ENCODE data around the gene COQ10B.
"Not testable (repeated sequence)": the region's sequence is repeated elsewhere in the genome, so short reads cannot be mapped to it uniquely, and the experiment has no call there.

Gene COQ10B

GRCh38 chr2:197452754-197453122 is 614 bp upstream of the COQ10B start:
- no peak for DNase-seq

GRCh38 chr2:197453914-197454398 is 604 bp downstream of the COQ10B start:
- no peak for DNase-seq

DNA sequence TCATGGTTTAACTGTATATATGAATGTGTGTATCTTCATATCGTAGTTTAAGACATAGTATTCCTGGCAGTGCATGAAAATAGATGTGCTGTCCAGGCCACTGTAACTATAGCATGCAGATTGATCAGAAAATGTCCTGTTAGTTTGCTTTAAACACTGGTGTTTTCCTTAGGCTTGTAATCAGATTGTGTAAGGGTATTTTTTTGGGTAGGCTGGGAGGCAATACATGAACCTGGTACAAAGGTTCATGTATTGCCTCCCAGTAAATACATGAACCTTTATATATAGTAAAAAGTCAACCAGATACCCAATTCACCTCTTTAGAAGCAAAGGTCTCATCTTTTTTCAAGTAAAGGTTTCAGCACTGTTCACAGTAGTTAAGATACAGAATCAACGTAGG is 1.6 kb downstream of the COQ10B start:
- DNase-seq = no peak

- DNase-seq = no peak
Measured at GRCh38 chr2:197455428-197455827, 2.1 kb downstream of the COQ10B start.

- no peak for DNase-seq
Measured at GRCh38 chr2:197460649-197461048, 7.3 kb downstream of the COQ10B start.

- no peak for DNase-seq
Measured at GRCh38 chr2:197461057-197461456, 7.7 kb downstream of the COQ10B start.

DNA sequence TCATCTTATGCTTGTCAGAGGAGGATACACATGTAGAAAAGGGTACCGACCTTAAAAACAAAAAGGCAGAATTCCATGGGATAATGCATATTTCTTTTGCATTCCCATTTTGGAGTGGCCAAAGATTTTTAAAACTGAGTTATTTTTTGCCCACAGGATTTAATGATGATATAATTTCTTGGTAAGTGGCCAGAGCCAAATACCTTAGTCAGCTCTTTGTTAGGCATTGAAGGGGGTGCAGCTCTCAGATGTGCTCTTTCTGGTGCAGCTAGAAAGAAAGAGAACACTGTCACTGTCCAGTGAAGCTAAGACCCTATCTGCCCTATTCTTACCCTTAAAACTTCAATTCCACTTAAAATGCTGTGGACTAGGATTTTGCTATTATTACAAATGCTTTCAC is 10.8 kb downstream of the COQ10B start:
- DNase-seq = no peak

DNA sequence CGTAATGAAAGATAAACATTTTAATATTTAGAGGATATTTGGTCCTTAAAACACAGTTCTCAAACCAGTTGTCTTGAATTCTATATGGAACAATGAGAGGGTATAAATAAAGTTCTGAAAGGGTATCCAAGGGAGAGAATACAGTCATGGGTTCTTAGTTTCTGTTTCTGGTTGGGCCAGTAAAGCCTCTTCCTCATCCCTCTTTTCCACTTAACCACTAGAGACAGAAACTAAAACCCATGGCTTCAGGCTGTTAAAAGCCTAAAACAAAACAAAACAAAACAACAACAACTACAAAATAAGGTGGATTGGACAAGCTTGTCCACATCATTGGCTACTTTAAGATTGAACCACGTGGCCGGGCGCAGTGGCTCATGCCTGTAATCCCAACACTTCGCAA is 18.8 kb downstream of the COQ10B start:
- DNase-seq = no peak

GRCh38 chr2:197477797-197478196 is 24.4 kb downstream of the COQ10B start:
- DNase-seq = no peak

GRCh38 chr2:197480165-197481036 is 27.0 kb downstream of the COQ10B start:
- no peak for DNase-seq

- not testable (repeated sequence) for DNase-seq
Measured at GRCh38 chr2:197484248-197484647, 30.9 kb downstream of the COQ10B start.

- DNase-seq = no peak
Measured at GRCh38 chr2:197486175-197486574, 32.8 kb downstream of the COQ10B start.

DNA sequence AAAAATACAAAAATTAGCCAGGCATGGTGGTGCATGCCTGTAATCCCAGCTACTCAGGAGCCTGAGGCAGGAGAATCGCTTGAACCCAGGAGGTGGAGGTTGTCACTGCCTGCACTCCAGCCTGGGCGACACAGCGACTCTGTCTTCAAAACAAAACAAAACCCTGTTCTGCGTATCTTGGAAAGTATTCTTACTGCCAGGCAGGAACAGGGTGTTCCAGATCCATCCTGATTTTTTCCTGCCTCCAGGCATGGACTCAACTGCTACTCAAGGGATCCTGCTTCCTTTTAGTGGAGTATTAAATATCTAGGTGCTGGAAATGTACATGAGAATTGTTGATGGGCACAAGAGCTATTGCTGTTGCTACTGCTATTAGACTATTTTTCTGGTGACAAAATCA is 34.0 kb downstream of the COQ10B start:
- DNase-seq = no peak

DNA sequence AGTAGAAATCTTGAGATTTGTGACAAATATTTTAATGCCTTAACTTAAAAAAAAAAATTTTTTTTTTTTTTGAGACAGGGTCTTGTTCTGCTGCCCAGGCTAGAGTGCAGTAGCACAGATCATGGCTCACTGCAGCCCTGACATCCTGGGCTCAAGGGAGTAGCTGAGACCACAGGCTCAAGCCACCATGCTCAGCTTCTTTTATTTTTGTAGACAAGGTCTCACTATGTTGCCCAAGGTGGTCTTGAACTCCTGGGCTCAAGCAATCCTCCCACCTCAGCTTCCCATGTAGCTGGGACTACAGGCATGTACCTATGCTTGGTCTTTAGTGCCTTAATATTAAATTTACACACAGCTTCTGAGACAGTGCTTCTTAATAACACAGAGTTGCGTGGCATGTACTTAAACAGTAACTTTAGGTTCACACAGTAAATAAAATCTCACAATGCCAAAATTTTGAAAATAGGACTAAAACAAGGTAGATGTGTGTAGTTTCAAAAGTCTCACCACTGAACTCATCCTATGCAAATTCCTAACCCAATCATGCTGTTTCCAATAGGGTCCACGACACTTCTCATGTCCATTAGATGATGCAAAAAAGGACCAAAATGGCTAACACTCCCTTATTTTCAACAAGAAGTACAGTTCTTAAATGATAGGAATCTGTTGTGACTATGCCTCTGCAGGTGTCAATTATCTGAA is 42.2 kb downstream of the COQ10B start:
- no peak for DNase-seq

- DNase-seq = no peak
Measured at GRCh38 chr2:197496695-197497094, 43.3 kb downstream of the COQ10B start.

- no peak for DNase-seq
Measured at GRCh38 chr2:197497326-197497725, 44.0 kb downstream of the COQ10B start.

GRCh38 chr2:197498235-197498936 is 45.0 kb downstream of the COQ10B start:
- no peak for DNase-seq

- peak; percentile 6 for DNase-seq
Measured at GRCh38 chr2:197498937-197499593, 45.7 kb downstream of the COQ10B start.

DNA sequence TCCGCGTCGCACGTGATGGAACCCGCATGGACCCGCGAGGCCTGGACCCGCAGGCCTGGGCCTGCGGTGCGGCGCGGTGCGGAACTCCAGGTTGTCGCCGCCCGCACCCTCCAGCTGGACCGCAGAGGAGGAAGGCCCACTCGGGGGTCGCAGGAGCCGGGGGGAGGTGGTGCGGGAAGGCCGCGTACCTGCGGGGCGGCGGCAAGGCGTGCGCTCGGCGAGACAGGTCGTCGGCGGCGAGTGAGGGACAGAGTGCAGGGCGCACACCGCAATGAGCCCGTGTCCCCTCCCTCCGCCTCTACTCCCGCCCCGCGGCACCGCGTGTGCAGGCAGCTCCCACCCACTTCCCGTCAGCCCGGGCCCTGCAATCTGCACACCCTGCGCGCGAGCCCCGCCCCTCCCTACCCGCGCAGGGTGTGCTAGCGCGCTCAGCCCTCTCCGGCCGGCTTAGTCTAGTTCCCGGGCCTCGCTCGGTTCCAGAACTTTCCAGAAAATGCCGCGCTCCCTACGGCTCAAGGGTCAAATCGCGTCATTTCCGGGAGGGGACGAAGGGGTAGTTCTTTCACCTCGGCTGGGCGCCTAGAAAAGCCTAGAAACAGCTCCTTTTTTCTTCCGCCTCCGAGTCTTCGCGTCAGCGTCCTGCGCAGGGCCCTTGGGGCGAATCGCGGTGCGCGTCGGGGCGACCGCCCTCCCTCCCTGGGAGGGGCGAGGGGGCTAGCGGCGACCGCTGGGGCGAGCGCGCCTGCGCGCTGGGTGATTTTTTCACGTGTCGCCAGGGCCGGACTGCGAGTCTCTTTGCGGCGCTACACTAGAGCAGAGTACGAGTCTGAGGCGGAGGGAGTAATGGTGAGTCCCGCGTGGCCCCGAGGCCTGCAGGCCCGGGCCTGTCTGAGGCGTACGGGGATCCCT is 46.5 kb downstream of the COQ10B start, which contains the start of the genes HSPD1 and HSPE1:
TSS of gene HSPD1 (minus strand) at position 247 of the 909 bp plus-strand sequence. CDS start 992 bp downstream, outside the sequence.
TSS of gene HSPE1 (plus strand) at position 786 of the 909 bp plus-strand sequence. CDS start at position 844, 58 bp downstream.
- peak; percentile 100 for DNase-seq

DNA sequence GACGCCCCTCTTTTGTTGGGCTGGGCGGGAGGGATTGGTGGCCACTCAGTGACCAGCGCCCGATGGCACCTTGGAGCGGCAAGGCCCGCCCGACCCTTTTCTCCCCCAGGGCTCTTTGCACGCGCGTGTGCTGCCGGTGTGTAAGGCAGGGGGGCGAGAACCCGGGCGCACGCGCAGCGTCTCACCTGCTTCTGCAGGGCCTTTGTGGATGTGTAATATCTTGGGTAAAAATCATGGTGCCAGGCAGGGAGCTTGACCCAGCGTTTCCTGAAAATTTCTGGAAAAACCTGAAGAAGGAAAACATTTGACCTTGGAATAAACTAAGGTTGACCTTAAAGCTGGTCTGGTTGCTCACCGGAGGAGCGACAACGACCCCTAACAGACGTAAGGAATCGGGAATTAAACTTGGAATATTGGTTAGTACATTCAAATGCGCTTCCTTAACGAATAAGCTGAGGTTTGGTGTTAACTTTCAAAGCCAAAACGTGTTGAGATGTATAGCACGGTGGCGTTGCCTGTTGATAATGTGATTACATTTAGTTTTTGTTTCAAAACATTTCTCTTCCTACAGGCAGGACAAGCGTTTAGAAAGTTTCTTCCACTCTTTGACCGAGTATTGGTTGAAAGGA is 47.3 kb downstream of the COQ10B start:
- DNase-seq = no peak

GRCh38 chr2:197502201-197502600 is 48.8 kb downstream of the COQ10B start:
- DNase-seq = no peak
